Liver (tissue), 3 donors: ENCODE measurements around the gene PODNL1.

Experiments
- CTCF ChIP-seq: fragments of 150-350 bp; IDR thresholded peaks from 2 replicates; pipeline ENCODE4 v1.5.1; 2017; ENCODE audit warnings: improper control_type of control experiment, low read depth, low read length; ENCODE audit not compliant: missing input control
- GABPA ChIP-seq, 2 donors: IDR thresholded peaks in 1 of 2; conservative IDR thresholded peaks in 1 of 2; 2 replicates each; pipeline ENCODE4 v1.6.1; 2016; ENCODE audit warnings: antibody characterized with exemption in 2 of 2, mild to moderate bottlenecking in 1 of 2, moderate library complexity in 1 of 2
- TF ChIP-seq, protein P1 (sequence below): IDR thresholded peaks from 2 replicates; pipeline ENCODE4 v1.6.1; 2016; ENCODE audit warnings: antibody characterized with exemption, mild to moderate bottlenecking
- donor health status: healthy.
- donor health status: healthy.

- TF ChIP-seq, protein P1, sequence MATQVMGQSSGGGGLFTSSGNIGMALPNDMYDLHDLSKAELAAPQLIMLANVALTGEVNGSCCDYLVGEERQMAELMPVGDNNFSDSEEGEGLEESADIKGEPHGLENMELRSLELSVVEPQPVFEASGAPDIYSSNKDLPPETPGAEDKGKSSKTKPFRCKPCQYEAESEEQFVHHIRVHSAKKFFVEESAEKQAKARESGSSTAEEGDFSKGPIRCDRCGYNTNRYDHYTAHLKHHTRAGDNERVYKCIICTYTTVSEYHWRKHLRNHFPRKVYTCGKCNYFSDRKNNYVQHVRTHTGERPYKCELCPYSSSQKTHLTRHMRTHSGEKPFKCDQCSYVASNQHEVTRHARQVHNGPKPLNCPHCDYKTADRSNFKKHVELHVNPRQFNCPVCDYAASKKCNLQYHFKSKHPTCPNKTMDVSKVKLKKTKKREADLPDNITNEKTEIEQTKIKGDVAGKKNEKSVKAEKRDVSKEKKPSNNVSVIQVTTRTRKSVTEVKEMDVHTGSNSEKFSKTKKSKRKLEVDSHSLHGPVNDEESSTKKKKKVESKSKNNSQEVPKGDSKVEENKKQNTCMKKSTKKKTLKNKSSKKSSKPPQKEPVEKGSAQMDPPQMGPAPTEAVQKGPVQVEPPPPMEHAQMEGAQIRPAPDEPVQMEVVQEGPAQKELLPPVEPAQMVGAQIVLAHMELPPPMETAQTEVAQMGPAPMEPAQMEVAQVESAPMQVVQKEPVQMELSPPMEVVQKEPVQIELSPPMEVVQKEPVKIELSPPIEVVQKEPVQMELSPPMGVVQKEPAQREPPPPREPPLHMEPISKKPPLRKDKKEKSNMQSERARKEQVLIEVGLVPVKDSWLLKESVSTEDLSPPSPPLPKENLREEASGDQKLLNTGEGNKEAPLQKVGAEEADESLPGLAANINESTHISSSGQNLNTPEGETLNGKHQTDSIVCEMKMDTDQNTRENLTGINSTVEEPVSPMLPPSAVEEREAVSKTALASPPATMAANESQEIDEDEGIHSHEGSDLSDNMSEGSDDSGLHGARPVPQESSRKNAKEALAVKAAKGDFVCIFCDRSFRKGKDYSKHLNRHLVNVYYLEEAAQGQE = no peak
- no peak for TF ChIP-seq GABPA (IDR thresholded peaks at IDR 0.05 in 1 of 2, conservative IDR thresholded peaks at IDR 0.05 in 1 of 2)
- TF ChIP-seq CTCF = no peak
These were observed 48.2 kb upstream of the PODNL1 start for GRCh38 chr19:13986348-13986904.
